Stimulated activated naive CD8-positive, alpha-beta T cell treated with anti-CD3 and anti-CD28 coated beads, Interleukin-15, Interleukin-2, amounts not matched to agents 100 U/mL and 50 U/mL, for 24 hours (primary cell): ENCODE results near the gene NARS2.

ENCODE experiments used
- ATAC-seq: fragments of 150-1000 bp; cut with Tn5 transposase; one replicate; pipeline ENCODE4 v1.10.0; 2021
- DNase-seq: peaks from one replicate; pipeline ENCODE4 v3.0.0; 2021

NARS2 gene

GRCh38 chr11:78432956-78433355, 141.7 kb downstream of the NARS2 start:
- ATAC-seq = no peak
- DNase-seq = no peak

GRCh38 chr11:78432058-78432515, 142.6 kb downstream of the NARS2 start:
- no peak for DNase-seq
- no peak for ATAC-seq

- ATAC-seq = peak; percentile 39
- DNase-seq = no peak
These were observed 145.0 kb downstream of the NARS2 start for GRCh38 chr11:78429660-78430059.

- no peak for DNase-seq
These were observed 145.5 kb downstream of the NARS2 start for GRCh38 chr11:78429209-78429608.

GRCh38 chr11:78428773-78429172, 145.9 kb downstream of the NARS2 start:
- DNase-seq (no peak), ATAC-seq (no peak)

More at GRCh38 chr11:78429209-78429608, 145.5 kb downstream of the NARS2 start:
- ATAC-seq = no peak

GRCh38 chr11:78428266-78428636, 146.4 kb downstream of the NARS2 start:
- ATAC-seq (no peak), DNase-seq (no peak)

GRCh38 chr11:78427615-78428265, 146.9 kb downstream of the NARS2 start:
- no peak for DNase-seq
- ATAC-seq = peak; percentile 70

GRCh38 chr11:78426845-78427244, 147.8 kb downstream of the NARS2 start:
- no peak for ATAC-seq
- no peak for DNase-seq

GRCh38 chr11:78425399-78426070, 149.1 kb downstream of the NARS2 start:
- DNase-seq = no peak

GRCh38 chr11:78424334-78425270, 150.1 kb downstream of the NARS2 start:
- no peak for ATAC-seq
- no peak for DNase-seq

More at GRCh38 chr11:78425399-78426070, 149.1 kb downstream of the NARS2 start:
- ATAC-seq = no peak

- no peak for DNase-seq
- ATAC-seq = no peak
These were observed 151.4 kb downstream of the NARS2 start for GRCh38 chr11:78423241-78423640.

- peak; percentile 76 for DNase-seq
These were observed 153.9 kb downstream of the NARS2 start for GRCh38 chr11:78420796-78421209.

GRCh38 chr11:78420255-78420764, 154.4 kb downstream of the NARS2 start:
- DNase-seq = peak; percentile 67
- ATAC-seq = no peak

More at GRCh38 chr11:78420796-78421209, 153.9 kb downstream of the NARS2 start:
- peak; percentile 20 for ATAC-seq

- no peak for ATAC-seq
These were observed 155.3 kb downstream of the NARS2 start for GRCh38 chr11:78419327-78419726.

GRCh38 chr11:78418584-78419211, 156.0 kb downstream of the NARS2 start:
- DNase-seq = no peak
- ATAC-seq = no peak

More at GRCh38 chr11:78419327-78419726, 155.3 kb downstream of the NARS2 start:
- no peak for DNase-seq

- ATAC-seq (peak; percentile 71), DNase-seq (peak; percentile 78)
These were observed 156.6 kb downstream of the NARS2 start for GRCh38 chr11:78417888-78418583.

- ATAC-seq = no peak
- no peak for DNase-seq
These were observed 157.3 kb downstream of the NARS2 start, which contains the start of gene GAB2 for GRCh38 chr11:78417175-78417887. Gene GAB2 (minus strand): TSS chr11:78417820. CDS start chr11:78417720, 100 bp downstream.

GRCh38 chr11:78416285-78417174, 158.1 kb downstream of the NARS2 start:
- ATAC-seq (peak; percentile 69), DNase-seq (peak; percentile 78)

- DNase-seq = no peak
- ATAC-seq = no peak
These were observed 159.3 kb downstream of the NARS2 start for GRCh38 chr11:78415338-78415737.
